WTC11 (cell line): Measurements from ENCODE around the gene PLXNB2. TPM values are rescaled to one million over a fixed set of nuclear protein-coding genes. Genes with fewer than 3 reads are reported as not detected.

ENCODE experiments used
- ATAC-seq: fragments of 200-7000 bp; cut with Tn5 transposase; 2 replicates; pipeline ENCODE4 v1.10.0; 2021; ENCODE audit warnings: mild to moderate bottlenecking, moderate library complexity
- CTCF ChIA-PET: fragments of 300-600 bp; sonication (Branson Sonifier 250); formaldehyde crosslinking; loops from one replicate; lab custom pipeline; 2021; ENCODE audit warnings: antibody characterized with exemption; lab: Charles Lee
- POLR2A ChIA-PET: fragments of 350-600 bp; sonication (Branson Sonifier 250); formaldehyde crosslinking; loops from one replicate; lab custom pipeline; 2021; ENCODE audit warnings: antibody characterized with exemption; lab: Charles Lee
- DNase-seq: peaks from one replicate; pipeline ENCODE4 v3.0.0; 2021; ENCODE audit warnings: low spot score
- H3K27ac Mint-ChIP-seq: 2 replicates; pipeline ENCODE4 v1.8.0; 2021; ENCODE audit warnings: mixed read lengths
- H3K27me3 Mint-ChIP-seq: 2 replicates; pipeline ENCODE4 v1.8.0; 2021; ENCODE audit warnings: low read depth, mild to moderate bottlenecking, moderate library complexity, mixed read lengths
- H3K36me3 Mint-ChIP-seq: 2 replicates; pipeline ENCODE4 v1.8.0; 2021; ENCODE audit warnings: mixed read lengths
- H3K4me1 Mint-ChIP-seq: 2 replicates; pipeline ENCODE4 v1.8.0; 2022; ENCODE audit warnings: mixed read lengths
- H3K4me3 Mint-ChIP-seq: 2 replicates; pipeline ENCODE4 v1.8.0; 2021; ENCODE audit warnings: mild to moderate bottlenecking, moderate library complexity, mixed read lengths
- H3K9me3 Mint-ChIP-seq: 2 replicates; pipeline ENCODE4 v1.8.0; 2021; ENCODE audit warnings: mixed read lengths
- CREM ChIP-seq: sonication (generic); formaldehyde crosslinking; IDR thresholded peaks from 2 replicates; pipeline ENCODE4 v1.8.1; 2022; ENCODE audit warnings: mild to moderate bottlenecking, missing genetic modification reagents, moderate library complexity
- IRF2 ChIP-seq: sonication (generic); formaldehyde crosslinking; IDR thresholded peaks from 2 replicates; pipeline ENCODE4 v1.8.0; 2022; ENCODE audit warnings: low read depth, missing genetic modification reagents, borderline replicate concordance
- JAZF1 ChIP-seq: fragments of 250-450 bp; sonication (Bioruptor Pico); IDR thresholded peaks from 2 replicates; pipeline ENCODE4 v1.9.0; 2021; ENCODE audit warnings: moderate library complexity, mild to moderate bottlenecking, inconsistent platforms
- JUN ChIP-seq: sonication (generic); formaldehyde crosslinking; IDR thresholded peaks from 2 replicates; pipeline ENCODE4 v1.8.0; 2023; ENCODE audit warnings: mild to moderate bottlenecking, missing genetic modification reagents
- NR3C1 ChIP-seq: sonication (generic); formaldehyde crosslinking; conservative IDR thresholded peaks from 2 replicates; pipeline ENCODE4 v1.8.1; 2023; ENCODE audit warnings: low read depth, mild to moderate bottlenecking, missing genetic modification reagents
- PRRX2 ChIP-seq: fragments of 250-450 bp; sonication (Bioruptor Pico); IDR thresholded peaks from 2 replicates; pipeline ENCODE4 v1.8.0; 2021; ENCODE audit warnings: mild to moderate bottlenecking
- RELA ChIP-seq: sonication (generic); formaldehyde crosslinking; IDR thresholded peaks from 2 replicates; pipeline ENCODE4 v1.8.1; 2022; ENCODE audit warnings: missing genetic modification reagents, mild to moderate bottlenecking, borderline replicate concordance
- RORB ChIP-seq: fragments of 250-450 bp; sonication (Bioruptor Pico); IDR thresholded peaks from 2 replicates; pipeline ENCODE4 v1.9.0; 2021; ENCODE audit warnings: mild to moderate bottlenecking
- SMAD3 ChIP-seq: sonication (generic); formaldehyde crosslinking; IDR thresholded peaks from 2 replicates; pipeline ENCODE4 v1.8.0; 2022; ENCODE audit warnings: missing genetic modification reagents, mild to moderate bottlenecking, borderline replicate concordance
- SOX15 ChIP-seq: fragments of 250-450 bp; sonication (Bioruptor Pico); IDR thresholded peaks from 2 replicates; pipeline ENCODE4 v1.9.0; 2021; ENCODE audit warnings: mild to moderate bottlenecking
- TP53 ChIP-seq: sonication (generic); formaldehyde crosslinking; IDR thresholded peaks from 2 replicates; pipeline ENCODE4 v1.8.1; 2023; ENCODE audit warnings: mild to moderate bottlenecking, missing genetic modification reagents
- ZNF121 ChIP-seq: sonication (generic); formaldehyde crosslinking; IDR thresholded peaks from 2 replicates; pipeline ENCODE4 v1.8.0; 2023; ENCODE audit warnings: missing genetic modification reagents
- ZNF219 ChIP-seq: sonication (generic); formaldehyde crosslinking; IDR thresholded peaks from 2 replicates; pipeline ENCODE4 v1.8.0; 2023; ENCODE audit warnings: missing genetic modification reagents, mild to moderate bottlenecking, borderline replicate concordance
- ZNF232 ChIP-seq: sonication (generic); formaldehyde crosslinking; IDR thresholded peaks from 2 replicates; pipeline ENCODE4 v1.8.0; 2022; ENCODE audit warnings: mild to moderate bottlenecking, missing genetic modification reagents
- ZNF317 ChIP-seq: sonication (generic); formaldehyde crosslinking; IDR thresholded peaks from 2 replicates; pipeline ENCODE4 v1.8.1; 2023; ENCODE audit warnings: low read depth, mild to moderate bottlenecking, moderate library complexity, missing genetic modification reagents, borderline replicate concordance
- total RNA-seq: library from RNA; stranded (reverse); gene quantifications from 3 replicates; pipeline ENCODE4 v1.2.3, GENCODE V29; 2021
- TF ChIP-seq, protein P1 (sequence below): sonication (generic); formaldehyde crosslinking; IDR thresholded peaks from 2 replicates; pipeline ENCODE4 v1.8.1; 2023; ENCODE audit warnings: mild to moderate bottlenecking, missing genetic modification reagents, moderate library complexity
- TF ChIP-seq, protein P2 (sequence below): sonication (generic); formaldehyde crosslinking; IDR thresholded peaks from 2 replicates; pipeline ENCODE4 v1.8.1; 2022; ENCODE audit warnings: missing genetic modification reagents, borderline replicate concordance
- TF ChIP-seq, protein P3 (sequence below): fragments of 250-450 bp; sonication (Bioruptor Pico); IDR thresholded peaks from 2 replicates; pipeline ENCODE4 v1.9.0; 2021; ENCODE audit warnings: mild to moderate bottlenecking
- TF ChIP-seq, protein P4 (sequence below): sonication (generic); formaldehyde crosslinking; conservative IDR thresholded peaks from 2 replicates; pipeline ENCODE4 v1.8.1; 2023; ENCODE audit warnings: mild to moderate bottlenecking, low read depth, missing genetic modification reagents, moderate library complexity
- TF ChIP-seq, protein P5 (sequence below): sonication (generic); formaldehyde crosslinking; IDR thresholded peaks from 2 replicates; pipeline ENCODE4 v1.8.1; 2023; ENCODE audit warnings: mild to moderate bottlenecking, missing genetic modification reagents
- TF ChIP-seq, protein P6 (sequence below): fragments of 250-450 bp; sonication (Bioruptor Pico); IDR thresholded peaks from 2 replicates; pipeline ENCODE4 v1.8.0; 2021; ENCODE audit warnings: mild to moderate bottlenecking
- TF ChIP-seq, protein P7 (sequence below): fragments of 250-450 bp; sonication (Bioruptor Pico); IDR thresholded peaks from 2 replicates; pipeline ENCODE4 v1.9.0; 2021; ENCODE audit warnings: mild to moderate bottlenecking, borderline replicate concordance

The PLXNB2 gene
- total RNA-seq, 1 experiment from 2014 or later = 113 TPM

DNA sequence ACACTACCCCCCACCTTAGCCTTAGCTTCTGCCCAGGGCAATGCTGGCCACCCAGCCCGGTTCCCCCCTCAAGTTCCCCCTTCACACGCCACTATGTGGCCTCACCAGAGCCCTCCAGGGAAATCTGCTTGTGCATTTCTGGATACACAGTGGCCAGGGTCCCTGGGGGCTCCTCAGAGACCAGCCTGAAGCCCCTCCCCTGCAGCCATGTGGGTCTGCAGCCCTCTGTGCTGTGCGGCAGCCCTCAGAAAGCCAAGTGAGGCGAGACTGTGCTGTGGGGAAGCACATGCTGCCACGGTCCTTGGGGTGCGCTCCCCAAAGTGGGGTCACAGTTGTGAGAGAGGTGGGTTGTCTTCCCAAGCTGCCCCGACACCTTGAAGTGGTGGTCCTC is 2.1 kb upstream of the PLXNB2 start:
- Mint-ChIP-seq H3K4me1 (peaks cover 27% of the 10 kb centered on the region), H3K36me3 (no peaks in the 10 kb centered on the region), H3K9me3 (no peaks in the 10 kb centered on the region), H3K4me3 (no peak overlapping the region), H3K27me3 (peaks cover 6% of the 10 kb centered on the region; the same call in 1 of the 2 replicates), H3K27ac (no peak overlapping the region; the same call in 1 of the 2 replicates)
- ChIA-PET CTCF (interaction anchor here (1.1 kb wide), 1 partner anchor 7 kb away, joined by 4 read pairs; no protein-coding TSS in a partner anchor), POLR2A (interaction anchor here (0.8 to 1.4 kb wide), 2 partner anchors 15 to 975 kb away, joined by 4 read pairs; no protein-coding TSS in a partner anchor)
- ATAC-seq (no peak), DNase-seq (no peak)
- TF ChIP-seq SOX15 (CRISPR knock-in tag) = no peak
- TF ChIP-seq, protein P1, sequence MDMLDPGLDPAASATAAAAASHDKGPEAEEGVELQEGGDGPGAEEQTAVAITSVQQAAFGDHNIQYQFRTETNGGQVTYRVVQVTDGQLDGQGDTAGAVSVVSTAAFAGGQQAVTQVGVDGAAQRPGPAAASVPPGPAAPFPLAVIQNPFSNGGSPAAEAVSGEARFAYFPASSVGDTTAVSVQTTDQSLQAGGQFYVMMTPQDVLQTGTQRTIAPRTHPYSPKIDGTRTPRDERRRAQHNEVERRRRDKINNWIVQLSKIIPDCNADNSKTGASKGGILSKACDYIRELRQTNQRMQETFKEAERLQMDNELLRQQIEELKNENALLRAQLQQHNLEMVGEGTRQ (CRISPR knock-in tag) = no peak
- no peak for TF ChIP-seq RORB (CRISPR knock-in tag)
- no peak for TF ChIP-seq JAZF1 (CRISPR knock-in tag)
- no peak for TF ChIP-seq NR3C1 (CRISPR knock-in tag)
- TF ChIP-seq PRRX2 = no peak
- TF ChIP-seq RELA (CRISPR knock-in tag) = no peak
- TF ChIP-seq ZNF232 (CRISPR knock-in tag) = no peak
- no peak for TF ChIP-seq JUN (CRISPR knock-in tag)
- TF ChIP-seq, protein P2, sequence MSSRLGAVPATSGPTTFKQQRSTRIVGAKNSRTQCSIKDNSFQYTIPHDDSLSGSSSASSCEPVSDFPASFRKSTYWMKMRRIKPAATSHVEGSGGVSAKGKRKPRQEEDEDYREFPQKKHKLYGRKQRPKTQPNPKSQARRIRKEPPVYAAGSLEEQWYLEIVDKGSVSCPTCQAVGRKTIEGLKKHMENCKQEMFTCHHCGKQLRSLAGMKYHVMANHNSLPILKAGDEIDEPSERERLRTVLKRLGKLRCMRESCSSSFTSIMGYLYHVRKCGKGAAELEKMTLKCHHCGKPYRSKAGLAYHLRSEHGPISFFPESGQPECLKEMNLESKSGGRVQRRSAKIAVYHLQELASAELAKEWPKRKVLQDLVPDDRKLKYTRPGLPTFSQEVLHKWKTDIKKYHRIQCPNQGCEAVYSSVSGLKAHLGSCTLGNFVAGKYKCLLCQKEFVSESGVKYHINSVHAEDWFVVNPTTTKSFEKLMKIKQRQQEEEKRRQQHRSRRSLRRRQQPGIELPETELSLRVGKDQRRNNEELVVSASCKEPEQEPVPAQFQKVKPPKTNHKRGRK (CRISPR knock-in tag) = no peak
- no peak for TF ChIP-seq CREM
- TF ChIP-seq IRF2 (CRISPR knock-in tag) = no peak
- TF ChIP-seq, protein P3, sequence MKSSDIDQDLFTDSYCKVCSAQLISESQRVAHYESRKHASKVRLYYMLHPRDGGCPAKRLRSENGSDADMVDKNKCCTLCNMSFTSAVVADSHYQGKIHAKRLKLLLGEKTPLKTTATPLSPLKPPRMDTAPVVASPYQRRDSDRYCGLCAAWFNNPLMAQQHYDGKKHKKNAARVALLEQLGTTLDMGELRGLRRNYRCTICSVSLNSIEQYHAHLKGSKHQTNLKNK (CRISPR knock-in tag) = no peak
- no peak for TF ChIP-seq ZNF121 (CRISPR knock-in tag)

DNA sequence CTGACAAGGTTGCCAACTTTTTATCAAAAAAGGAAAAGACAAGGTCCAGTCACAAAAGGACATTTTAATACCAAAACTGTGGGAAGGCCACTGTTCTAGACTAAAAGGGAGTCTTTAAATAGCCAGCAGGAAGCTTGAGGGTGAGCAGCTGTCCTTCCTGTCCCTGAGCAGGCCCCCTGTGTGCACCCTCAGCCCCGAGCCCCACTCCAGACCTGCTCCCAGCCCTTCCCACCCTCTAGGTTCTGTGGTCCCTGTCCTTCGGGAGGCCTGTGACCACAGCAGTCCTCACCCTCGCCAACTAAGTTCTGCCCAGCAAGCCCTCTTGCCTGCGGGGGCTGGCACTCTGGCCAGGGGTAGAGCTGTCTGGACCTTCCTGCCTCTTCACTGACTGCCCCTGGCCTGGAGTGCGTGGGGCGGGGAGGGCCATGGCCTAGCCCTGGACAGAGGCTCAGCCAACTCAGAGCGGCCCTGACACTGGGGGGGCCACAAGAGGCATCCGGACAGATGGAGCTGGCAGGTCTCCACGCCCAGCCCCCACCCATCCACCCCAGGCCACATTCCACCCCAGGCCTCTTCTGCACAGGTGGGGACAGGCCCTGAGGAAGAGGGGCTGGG is 1.6 kb upstream of the PLXNB2 start:
- CTCF ChIA-PET = interaction anchor here (0.5 to 1.1 kb wide), 4 partner anchors 8 to 79 kb away, joined by 3 to 4 read pairs (median 3); no protein-coding TSS in a partner anchor
- Mint-ChIP-seq H3K9me3 (no peaks in the 10 kb centered on the region), H3K4me3 (no peak overlapping the region), H3K4me1 (peaks cover 25% of the 10 kb centered on the region), H3K36me3 (no peaks in the 10 kb centered on the region), H3K27ac (no peak overlapping the region; the same call in 1 of the 2 replicates), H3K27me3 (peaks cover 6% of the 10 kb centered on the region; the same call in 1 of the 2 replicates)
- DNase-seq (no peak), ATAC-seq (no peak)
- POLR2A ChIA-PET = interaction anchor here (0.5 to 1.4 kb wide), 3 partner anchors 15 to 975 kb away, joined by 4 read pairs; no protein-coding TSS in a partner anchor
- TF ChIP-seq, protein P4, sequence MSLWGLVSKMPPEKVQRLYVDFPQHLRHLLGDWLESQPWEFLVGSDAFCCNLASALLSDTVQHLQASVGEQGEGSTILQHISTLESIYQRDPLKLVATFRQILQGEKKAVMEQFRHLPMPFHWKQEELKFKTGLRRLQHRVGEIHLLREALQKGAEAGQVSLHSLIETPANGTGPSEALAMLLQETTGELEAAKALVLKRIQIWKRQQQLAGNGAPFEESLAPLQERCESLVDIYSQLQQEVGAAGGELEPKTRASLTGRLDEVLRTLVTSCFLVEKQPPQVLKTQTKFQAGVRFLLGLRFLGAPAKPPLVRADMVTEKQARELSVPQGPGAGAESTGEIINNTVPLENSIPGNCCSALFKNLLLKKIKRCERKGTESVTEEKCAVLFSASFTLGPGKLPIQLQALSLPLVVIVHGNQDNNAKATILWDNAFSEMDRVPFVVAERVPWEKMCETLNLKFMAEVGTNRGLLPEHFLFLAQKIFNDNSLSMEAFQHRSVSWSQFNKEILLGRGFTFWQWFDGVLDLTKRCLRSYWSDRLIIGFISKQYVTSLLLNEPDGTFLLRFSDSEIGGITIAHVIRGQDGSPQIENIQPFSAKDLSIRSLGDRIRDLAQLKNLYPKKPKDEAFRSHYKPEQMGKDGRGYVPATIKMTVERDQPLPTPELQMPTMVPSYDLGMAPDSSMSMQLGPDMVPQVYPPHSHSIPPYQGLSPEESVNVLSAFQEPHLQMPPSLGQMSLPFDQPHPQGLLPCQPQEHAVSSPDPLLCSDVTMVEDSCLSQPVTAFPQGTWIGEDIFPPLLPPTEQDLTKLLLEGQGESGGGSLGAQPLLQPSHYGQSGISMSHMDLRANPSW (CRISPR knock-in tag) = no peak
- no peak for TF ChIP-seq SMAD3
- TF ChIP-seq JAZF1 (CRISPR knock-in tag) = no peak
- no peak for TF ChIP-seq ZNF219
- TF ChIP-seq ZNF317 = no peak
- TF ChIP-seq, protein P5, sequence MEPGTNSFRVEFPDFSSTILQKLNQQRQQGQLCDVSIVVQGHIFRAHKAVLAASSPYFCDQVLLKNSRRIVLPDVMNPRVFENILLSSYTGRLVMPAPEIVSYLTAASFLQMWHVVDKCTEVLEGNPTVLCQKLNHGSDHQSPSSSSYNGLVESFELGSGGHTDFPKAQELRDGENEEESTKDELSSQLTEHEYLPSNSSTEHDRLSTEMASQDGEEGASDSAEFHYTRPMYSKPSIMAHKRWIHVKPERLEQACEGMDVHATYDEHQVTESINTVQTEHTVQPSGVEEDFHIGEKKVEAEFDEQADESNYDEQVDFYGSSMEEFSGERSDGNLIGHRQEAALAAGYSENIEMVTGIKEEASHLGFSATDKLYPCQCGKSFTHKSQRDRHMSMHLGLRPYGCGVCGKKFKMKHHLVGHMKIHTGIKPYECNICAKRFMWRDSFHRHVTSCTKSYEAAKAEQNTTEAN (CRISPR knock-in tag) = no peak
- TF ChIP-seq, protein P6, sequence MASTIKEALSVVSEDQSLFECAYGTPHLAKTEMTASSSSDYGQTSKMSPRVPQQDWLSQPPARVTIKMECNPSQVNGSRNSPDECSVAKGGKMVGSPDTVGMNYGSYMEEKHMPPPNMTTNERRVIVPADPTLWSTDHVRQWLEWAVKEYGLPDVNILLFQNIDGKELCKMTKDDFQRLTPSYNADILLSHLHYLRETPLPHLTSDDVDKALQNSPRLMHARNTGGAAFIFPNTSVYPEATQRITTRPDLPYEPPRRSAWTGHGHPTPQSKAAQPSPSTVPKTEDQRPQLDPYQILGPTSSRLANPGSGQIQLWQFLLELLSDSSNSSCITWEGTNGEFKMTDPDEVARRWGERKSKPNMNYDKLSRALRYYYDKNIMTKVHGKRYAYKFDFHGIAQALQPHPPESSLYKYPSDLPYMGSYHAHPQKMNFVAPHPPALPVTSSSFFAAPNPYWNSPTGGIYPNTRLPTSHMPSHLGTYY = no peak
- TF ChIP-seq TP53 = no peak
- TF ChIP-seq, protein P7, sequence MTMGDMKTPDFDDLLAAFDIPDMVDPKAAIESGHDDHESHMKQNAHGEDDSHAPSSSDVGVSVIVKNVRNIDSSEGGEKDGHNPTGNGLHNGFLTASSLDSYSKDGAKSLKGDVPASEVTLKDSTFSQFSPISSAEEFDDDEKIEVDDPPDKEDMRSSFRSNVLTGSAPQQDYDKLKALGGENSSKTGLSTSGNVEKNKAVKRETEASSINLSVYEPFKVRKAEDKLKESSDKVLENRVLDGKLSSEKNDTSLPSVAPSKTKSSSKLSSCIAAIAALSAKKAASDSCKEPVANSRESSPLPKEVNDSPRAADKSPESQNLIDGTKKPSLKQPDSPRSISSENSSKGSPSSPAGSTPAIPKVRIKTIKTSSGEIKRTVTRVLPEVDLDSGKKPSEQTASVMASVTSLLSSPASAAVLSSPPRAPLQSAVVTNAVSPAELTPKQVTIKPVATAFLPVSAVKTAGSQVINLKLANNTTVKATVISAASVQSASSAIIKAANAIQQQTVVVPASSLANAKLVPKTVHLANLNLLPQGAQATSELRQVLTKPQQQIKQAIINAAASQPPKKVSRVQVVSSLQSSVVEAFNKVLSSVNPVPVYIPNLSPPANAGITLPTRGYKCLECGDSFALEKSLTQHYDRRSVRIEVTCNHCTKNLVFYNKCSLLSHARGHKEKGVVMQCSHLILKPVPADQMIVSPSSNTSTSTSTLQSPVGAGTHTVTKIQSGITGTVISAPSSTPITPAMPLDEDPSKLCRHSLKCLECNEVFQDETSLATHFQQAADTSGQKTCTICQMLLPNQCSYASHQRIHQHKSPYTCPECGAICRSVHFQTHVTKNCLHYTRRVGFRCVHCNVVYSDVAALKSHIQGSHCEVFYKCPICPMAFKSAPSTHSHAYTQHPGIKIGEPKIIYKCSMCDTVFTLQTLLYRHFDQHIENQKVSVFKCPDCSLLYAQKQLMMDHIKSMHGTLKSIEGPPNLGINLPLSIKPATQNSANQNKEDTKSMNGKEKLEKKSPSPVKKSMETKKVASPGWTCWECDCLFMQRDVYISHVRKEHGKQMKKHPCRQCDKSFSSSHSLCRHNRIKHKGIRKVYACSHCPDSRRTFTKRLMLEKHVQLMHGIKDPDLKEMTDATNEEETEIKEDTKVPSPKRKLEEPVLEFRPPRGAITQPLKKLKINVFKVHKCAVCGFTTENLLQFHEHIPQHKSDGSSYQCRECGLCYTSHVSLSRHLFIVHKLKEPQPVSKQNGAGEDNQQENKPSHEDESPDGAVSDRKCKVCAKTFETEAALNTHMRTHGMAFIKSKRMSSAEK (CRISPR knock-in tag) = no peak
